NCI-H2171 (cell line): ENCODE measurements around the gene AURKB.
"Not testable (repeated sequence)": the region's sequence is repeated elsewhere in the genome, so short reads cannot be mapped to it uniquely, and the experiment has no call there.

ENCODE experiments used
- DNase-seq: peaks from one replicate; lab custom pipeline; 2025; lab: John Stamatoyannopoulos, UW

The AURKB gene

GRCh38 chr17:8209907-8210760, at the start of gene AURKB:
AURKB (minus strand) TSS chr17:8210575; CDS start chr17:8210224, 351 bp downstream.
- peak; percentile 93 for DNase-seq

DNA sequence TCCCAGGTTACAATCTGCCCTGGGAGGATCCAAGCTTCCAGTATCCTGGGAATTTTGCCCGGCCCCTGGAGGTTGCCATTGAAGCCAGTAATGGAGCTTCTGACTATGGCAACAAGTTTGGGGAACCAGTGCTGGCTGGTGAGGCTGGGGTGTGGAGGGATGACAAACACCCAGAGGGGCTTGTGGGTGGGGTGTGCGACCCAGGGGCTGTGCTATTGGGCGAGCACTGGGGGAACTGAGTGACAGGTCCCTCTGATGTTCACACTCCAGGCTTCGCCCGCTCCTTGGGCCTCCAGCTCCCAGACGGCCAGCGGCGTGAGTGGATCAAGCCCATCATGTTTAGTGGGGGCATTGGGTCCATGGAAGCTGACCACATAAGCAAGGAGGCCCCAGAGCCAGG, 47.4 kb upstream of the AURKB start:
- no peak for DNase-seq

GRCh38 chr17:8256691-8257090, 46.3 kb upstream of the AURKB start:
- no peak for DNase-seq

- DNase-seq = no peak
These were observed 45.9 kb upstream of the AURKB start for GRCh38 chr17:8256291-8256690.

DNA sequence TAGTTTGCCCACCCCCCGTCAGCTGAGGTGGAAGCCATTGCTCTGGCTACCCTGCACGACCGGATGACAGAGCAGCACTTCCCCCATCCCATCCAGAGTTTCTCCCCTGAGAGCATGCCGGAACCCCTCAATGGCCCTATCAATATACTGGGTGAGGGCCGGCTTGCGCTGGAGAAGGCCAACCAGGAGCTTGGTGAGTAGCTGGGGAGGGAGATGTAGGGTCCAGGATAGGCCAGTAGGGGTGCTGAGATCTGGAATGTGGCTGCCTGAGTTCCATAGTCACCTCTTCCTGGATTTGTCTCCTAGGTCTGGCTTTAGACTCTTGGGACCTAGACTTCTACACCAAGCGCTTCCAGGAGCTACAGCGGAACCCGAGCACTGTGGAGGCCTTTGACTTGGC, 45.1 kb upstream of the AURKB start:
- DNase-seq = no peak

GRCh38 chr17:8254881-8255280, 44.5 kb upstream of the AURKB start:
- DNase-seq = no peak

- no peak for DNase-seq
These were observed 43.4 kb upstream of the AURKB start for GRCh38 chr17:8253801-8254200.

GRCh38 chr17:8251411-8251810, 41.0 kb upstream of the AURKB start:
- DNase-seq = not testable (repeated sequence)

GRCh38 chr17:8249621-8250500, 39.5 kb upstream of the AURKB start:
- no peak for DNase-seq

- peak; percentile 96 for DNase-seq
These were observed 38.6 kb upstream of the AURKB start, which contains the start of gene PFAS for GRCh38 chr17:8248751-8249607. PFAS (plus strand) TSS chr17:8249289; CDS start chr17:8253938, 4,649 bp downstream.

DNA sequence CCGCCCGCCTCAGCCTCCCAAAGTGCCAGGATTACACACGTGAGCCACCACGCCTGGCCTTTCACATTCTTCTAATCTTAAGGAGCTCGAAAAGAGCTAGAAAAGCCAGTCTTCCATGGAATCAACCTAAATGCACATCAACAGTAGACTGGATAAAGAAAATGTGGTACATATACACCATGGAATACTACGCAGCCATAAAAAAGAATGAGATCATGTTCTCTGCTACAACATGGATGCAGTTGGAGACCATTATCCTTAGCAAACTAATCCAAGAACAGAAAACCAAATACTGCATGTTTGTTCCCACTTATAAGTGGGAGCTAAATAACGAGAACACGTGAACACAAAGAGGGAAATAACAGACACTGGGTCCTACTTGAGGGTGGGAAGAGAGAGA, 34.4 kb upstream of the AURKB start:
- DNase-seq = no peak

GRCh38 chr17:8243827-8244226, 33.5 kb upstream of the AURKB start:
- no peak for DNase-seq

GRCh38 chr17:8237886-8238285, 27.5 kb upstream of the AURKB start:
- no peak for DNase-seq

DNA sequence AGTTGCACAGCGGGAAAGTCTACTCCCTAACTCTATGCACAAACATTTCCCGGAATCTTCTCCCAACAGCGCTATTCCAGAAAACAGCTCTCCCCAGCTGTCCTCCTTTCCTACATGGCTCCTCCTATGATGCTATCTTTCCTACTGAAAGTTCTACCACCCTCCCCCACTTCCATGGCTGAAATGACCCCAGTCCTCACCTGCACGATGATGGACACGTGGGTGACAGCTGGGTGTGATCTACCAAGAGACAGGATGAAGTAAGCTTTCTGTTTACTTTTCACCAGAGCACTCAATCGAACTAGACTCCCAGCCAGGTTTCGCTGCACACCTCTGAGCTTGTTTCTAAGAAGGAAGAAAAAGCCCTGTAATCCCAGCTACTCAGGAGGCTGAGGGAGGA, 26.8 kb upstream of the AURKB start:
- no peak for DNase-seq

DNA sequence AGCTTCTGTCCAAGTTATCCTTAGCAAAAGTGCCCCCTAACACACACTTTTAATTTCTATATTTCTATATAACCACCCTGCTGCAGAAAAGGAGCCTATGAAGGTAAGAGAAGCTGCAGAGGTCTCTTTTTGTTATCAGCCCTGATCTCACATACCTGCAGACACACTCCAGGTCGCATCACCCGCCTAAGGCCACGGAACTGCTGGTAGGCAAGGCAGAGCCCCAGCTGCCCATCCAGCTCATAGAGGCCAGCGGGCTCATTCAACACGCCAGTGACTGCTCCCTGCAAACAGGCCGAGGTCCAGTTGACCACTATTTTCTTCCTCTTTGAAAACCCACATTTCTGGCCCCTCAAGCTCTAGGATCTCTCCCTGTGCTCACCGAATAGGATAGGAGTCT, 25.3 kb upstream of the AURKB start:
- no peak for DNase-seq

- DNase-seq = no peak
These were observed 24.2 kb upstream of the AURKB start for GRCh38 chr17:8234361-8235270.

DNA sequence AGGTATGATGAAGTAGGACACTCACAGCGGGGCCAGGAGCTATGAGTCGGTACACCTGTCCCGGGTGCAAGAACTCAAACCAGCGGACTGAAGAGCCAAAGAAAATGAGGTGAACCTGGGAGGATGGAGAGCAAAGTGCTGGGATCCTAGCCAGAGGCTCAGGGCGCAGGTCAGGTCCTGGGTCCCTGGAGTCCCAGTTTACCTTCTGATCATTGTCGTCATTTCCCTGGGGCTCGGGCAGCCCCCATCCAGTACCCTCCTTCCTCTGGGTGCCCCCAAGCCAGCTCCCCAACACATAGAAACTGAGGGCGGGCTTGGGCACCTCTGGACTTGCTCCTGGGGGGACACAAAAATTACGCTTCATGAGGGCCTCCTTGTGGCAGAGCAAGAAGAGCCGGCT, 21.3 kb upstream of the AURKB start:
- no peak for DNase-seq

DNA sequence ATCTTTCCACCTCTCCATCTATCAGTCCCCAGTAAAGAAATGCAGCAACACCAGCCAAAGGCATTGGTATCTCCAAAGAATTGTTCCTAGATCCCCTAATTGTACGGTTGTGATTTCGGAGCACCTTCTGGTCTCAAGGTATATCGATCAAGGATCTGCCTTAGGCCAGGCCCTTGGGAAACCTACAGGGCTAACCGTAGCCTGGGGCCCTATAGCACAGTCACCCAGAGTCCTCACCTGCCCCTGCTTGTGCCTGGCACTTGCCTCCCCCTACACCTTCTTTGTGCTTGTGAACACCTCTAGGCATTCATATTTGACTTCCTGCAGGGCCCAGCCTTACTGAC, 16.8 kb upstream of the AURKB start:
- DNase-seq = no peak

GRCh38 chr17:8226536-8227237, 16.3 kb upstream of the AURKB start:
- DNase-seq = no peak

- DNase-seq = no peak
These were observed 15.6 kb upstream of the AURKB start for GRCh38 chr17:8225813-8226535.
